Mesothelial cell of epicardium (in vitro differentiated cells): Measurements from ENCODE around the gene TBC1D8. TPM values are rescaled to one million over a fixed set of nuclear protein-coding genes. Genes with fewer than 3 reads are reported as not detected.
"Not testable (repeated sequence)": the region's sequence is repeated elsewhere in the genome, so short reads cannot be mapped to it uniquely, and the experiment has no call there.

ENCODE experiments used
- DNase-seq, 2 experiments: peaks; one replicate each; pipeline ENCODE4 v3.0.0; 2021; ENCODE audit warnings: low spot score in 2 of 2; ENCODE audit not compliant: unreplicated experiment in 2 of 2
- H3K27ac Mint-ChIP-seq: 2 replicates; pipeline ENCODE4 v1.8.0; 2021; ENCODE audit warnings: mixed read lengths
- H3K27me3 Mint-ChIP-seq: 2 replicates; pipeline ENCODE4 v1.8.0; 2021; ENCODE audit warnings: low read depth, mixed read lengths
- H3K36me3 Mint-ChIP-seq: 2 replicates; pipeline ENCODE4 v1.8.0; 2021; ENCODE audit warnings: mixed read lengths
- H3K4me1 Mint-ChIP-seq: 2 replicates; pipeline ENCODE4 v1.8.0; 2021; ENCODE audit warnings: mixed read lengths
- H3K4me3 Mint-ChIP-seq: 2 replicates; pipeline ENCODE4 v1.8.0; 2021; ENCODE audit warnings: mild to moderate bottlenecking, moderate library complexity, mixed read lengths
- H3K9me3 Mint-ChIP-seq: 2 replicates; pipeline ENCODE4 v1.8.0; 2021; ENCODE audit warnings: mixed read lengths
- total RNA-seq: library from RNA; stranded (reverse); gene quantifications from 3 replicates; pipeline ENCODE4 v1.2.1, GENCODE V29; 2021
- TF ChIP-seq, protein P1 (sequence below): fragments of 200-600 bp; sonication (generic); IDR thresholded peaks from one replicate; pipeline ENCODE4 v1.5.0; 2021; ENCODE audit warnings: antibody characterized with exemption; ENCODE audit not compliant: unreplicated experiment

Gene TBC1D8
- total RNA-seq, 1 donor from 2014 or later, result 12.7 TPM

- no peak overlapping the region for H3K27ac Mint-ChIP-seq
- DNase-seq, result no peak
- peaks cover 41% of the 10 kb centered on the region for H3K9me3 Mint-ChIP-seq
- TF ChIP-seq, protein P1, sequence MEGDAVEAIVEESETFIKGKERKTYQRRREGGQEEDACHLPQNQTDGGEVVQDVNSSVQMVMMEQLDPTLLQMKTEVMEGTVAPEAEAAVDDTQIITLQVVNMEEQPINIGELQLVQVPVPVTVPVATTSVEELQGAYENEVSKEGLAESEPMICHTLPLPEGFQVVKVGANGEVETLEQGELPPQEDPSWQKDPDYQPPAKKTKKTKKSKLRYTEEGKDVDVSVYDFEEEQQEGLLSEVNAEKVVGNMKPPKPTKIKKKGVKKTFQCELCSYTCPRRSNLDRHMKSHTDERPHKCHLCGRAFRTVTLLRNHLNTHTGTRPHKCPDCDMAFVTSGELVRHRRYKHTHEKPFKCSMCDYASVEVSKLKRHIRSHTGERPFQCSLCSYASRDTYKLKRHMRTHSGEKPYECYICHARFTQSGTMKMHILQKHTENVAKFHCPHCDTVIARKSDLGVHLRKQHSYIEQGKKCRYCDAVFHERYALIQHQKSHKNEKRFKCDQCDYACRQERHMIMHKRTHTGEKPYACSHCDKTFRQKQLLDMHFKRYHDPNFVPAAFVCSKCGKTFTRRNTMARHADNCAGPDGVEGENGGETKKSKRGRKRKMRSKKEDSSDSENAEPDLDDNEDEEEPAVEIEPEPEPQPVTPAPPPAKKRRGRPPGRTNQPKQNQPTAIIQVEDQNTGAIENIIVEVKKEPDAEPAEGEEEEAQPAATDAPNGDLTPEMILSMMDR, result no peak
- peaks cover 2% of the 10 kb centered on the region for H3K36me3 Mint-ChIP-seq
- no peaks in the 10 kb centered on the region for H3K27me3 Mint-ChIP-seq
- no peak overlapping the region for H3K4me3 Mint-ChIP-seq
- H3K4me1 Mint-ChIP-seq, result no peaks in the 10 kb centered on the region
These were observed 17.5 kb upstream of the TBC1D8 start for GRCh38 chr2:101168706-101169105.

- not testable (repeated sequence) for H3K4me3 Mint-ChIP-seq, H3K36me3 Mint-ChIP-seq, H3K27me3 Mint-ChIP-seq, DNase-seq, H3K27ac Mint-ChIP-seq, H3K4me1 Mint-ChIP-seq
- H3K9me3 Mint-ChIP-seq, result peaks cover 37% of the 10 kb centered on the region
These were observed 16.4 kb upstream of the TBC1D8 start for GRCh38 chr2:101167532-101167931.

DNA sequence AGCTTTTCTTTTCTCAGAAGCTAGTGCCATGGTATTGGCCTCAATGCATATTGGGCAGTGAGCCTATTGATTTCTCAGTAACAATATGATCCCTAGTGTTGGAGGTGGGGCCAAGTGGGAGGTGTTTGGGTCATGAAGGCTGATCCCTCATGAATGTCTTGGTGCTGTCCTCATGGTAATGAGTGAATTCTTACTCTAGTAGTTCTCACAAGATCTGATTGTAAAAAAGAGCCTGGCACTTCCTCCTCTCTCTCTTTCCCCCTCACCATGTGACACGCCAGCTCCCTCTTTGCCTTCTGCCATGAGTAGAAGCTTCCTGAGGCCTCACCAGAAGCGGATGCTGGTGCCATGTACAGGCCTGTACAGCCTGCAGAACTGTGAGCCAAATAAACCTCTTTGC is 12.8 kb upstream of the TBC1D8 start:
- H3K27ac Mint-ChIP-seq, result no peak overlapping the region
- no peaks in the 10 kb centered on the region for H3K27me3 Mint-ChIP-seq
- DNase-seq, result no peak
- no peaks in the 10 kb centered on the region for H3K36me3 Mint-ChIP-seq
- peaks cover 16% of the 10 kb centered on the region for H3K9me3 Mint-ChIP-seq
- TF ChIP-seq, protein P1, result no peak
- H3K4me3 Mint-ChIP-seq, result no peak overlapping the region
- no peaks in the 10 kb centered on the region for H3K4me1 Mint-ChIP-seq

DNA sequence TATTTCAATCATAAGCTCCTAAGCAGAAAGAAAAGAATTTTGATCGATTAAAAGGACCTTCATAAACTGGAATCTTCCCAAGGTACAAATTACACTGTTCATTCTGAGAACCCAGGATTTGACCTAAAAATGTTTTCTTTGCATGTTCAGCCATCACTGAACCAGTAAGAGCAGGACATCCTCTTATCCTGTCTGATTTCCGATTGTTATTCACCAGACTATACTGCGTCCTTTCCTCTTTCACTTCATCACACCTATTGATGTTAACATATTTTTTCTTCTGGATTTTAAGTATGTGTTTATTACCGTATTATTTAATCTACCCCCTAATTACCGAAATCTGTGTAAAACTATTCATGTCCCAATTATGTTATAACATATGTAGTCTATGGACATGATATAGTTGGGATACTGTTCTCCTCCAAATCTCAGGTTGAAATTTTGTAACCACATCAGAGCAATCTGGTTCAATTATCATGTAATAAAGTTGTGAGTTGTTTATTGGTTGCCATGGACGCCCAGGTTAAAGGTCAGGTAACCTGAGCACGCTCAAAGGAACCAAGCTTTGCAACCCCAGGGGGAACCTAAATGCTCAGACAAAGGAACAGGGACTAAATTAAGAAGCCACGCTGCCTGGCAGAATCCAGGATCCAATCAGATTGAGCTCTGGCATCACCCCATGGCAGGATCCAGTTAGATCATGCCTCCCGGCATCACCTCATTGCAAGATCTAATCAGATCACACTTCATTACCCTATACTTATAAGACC is 11.6 kb upstream of the TBC1D8 start:
- no peaks in the 10 kb centered on the region for H3K36me3 Mint-ChIP-seq
- TF ChIP-seq, protein P1, result no peak

GRCh38 chr2:101161658-101162057 is 10.5 kb upstream of the TBC1D8 start:
- peaks cover 4% of the 10 kb centered on the region for H3K9me3 Mint-ChIP-seq
- H3K4me1 Mint-ChIP-seq, result no peaks in the 10 kb centered on the region
- DNase-seq, result no peak
- no peak overlapping the region for H3K4me3 Mint-ChIP-seq
- H3K27me3 Mint-ChIP-seq, result no peaks in the 10 kb centered on the region
- H3K36me3 Mint-ChIP-seq, result no peaks in the 10 kb centered on the region
- TF ChIP-seq, protein P1, result no peak
- H3K27ac Mint-ChIP-seq, result no peak overlapping the region

More for the DNA sequence above, 11.6 kb upstream of the TBC1D8 start:
- Mint-ChIP-seq H3K27me3 (no peaks in the 10 kb centered on the region), H3K4me3 (no peak overlapping the region), H3K9me3 (peaks cover 12% of the 10 kb centered on the region), H3K4me1 (no peaks in the 10 kb centered on the region), H3K27ac (no peak overlapping the region)
- DNase-seq, result no peak

GRCh38 chr2:101160454-101160853 is 9.3 kb upstream of the TBC1D8 start:
- DNase-seq, result no peak
- Mint-ChIP-seq H3K4me3 (no peak overlapping the region), H3K9me3 (no peaks in the 10 kb centered on the region), H3K27ac (no peak overlapping the region), H3K36me3 (no peaks in the 10 kb centered on the region), H3K4me1 (no peaks in the 10 kb centered on the region), H3K27me3 (no peaks in the 10 kb centered on the region)
- TF ChIP-seq, protein P1, result no peak
